Measurements from ENCODE around the gene TMEM119. TPM values are rescaled to one million over a fixed set of nuclear protein-coding genes. Genes with fewer than 3 reads are reported as not detected.
A peak's percentile ranks its signal among the peaks of the same experiment; 100 is the strongest.

Gene TMEM119
- total and polyA plus RNA-seq, 2 experiments from 2014 or later, result 0.21 to 0.48 TPM

- TF ChIP-seq, protein P1, sequence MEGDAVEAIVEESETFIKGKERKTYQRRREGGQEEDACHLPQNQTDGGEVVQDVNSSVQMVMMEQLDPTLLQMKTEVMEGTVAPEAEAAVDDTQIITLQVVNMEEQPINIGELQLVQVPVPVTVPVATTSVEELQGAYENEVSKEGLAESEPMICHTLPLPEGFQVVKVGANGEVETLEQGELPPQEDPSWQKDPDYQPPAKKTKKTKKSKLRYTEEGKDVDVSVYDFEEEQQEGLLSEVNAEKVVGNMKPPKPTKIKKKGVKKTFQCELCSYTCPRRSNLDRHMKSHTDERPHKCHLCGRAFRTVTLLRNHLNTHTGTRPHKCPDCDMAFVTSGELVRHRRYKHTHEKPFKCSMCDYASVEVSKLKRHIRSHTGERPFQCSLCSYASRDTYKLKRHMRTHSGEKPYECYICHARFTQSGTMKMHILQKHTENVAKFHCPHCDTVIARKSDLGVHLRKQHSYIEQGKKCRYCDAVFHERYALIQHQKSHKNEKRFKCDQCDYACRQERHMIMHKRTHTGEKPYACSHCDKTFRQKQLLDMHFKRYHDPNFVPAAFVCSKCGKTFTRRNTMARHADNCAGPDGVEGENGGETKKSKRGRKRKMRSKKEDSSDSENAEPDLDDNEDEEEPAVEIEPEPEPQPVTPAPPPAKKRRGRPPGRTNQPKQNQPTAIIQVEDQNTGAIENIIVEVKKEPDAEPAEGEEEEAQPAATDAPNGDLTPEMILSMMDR (IDR thresholded peaks at IDR 0.05; ENCODE audit: low read depth, low read length), result no peak
- H3K27ac ChIP-seq, result no peak overlapping the region
- H3K36me3 ChIP-seq, result no peaks in the 10 kb centered on the region
- no peaks in the 10 kb centered on the region for H3K9me3 ChIP-seq (ENCODE audit: low read depth)
- no peaks in the 10 kb centered on the region for H3K4me1 ChIP-seq (ENCODE audit: low read depth)
- no peaks in the 10 kb centered on the region for H3K27me3 ChIP-seq
- peak in 1 of 2 donors; percentile 69 for DNase-seq (ENCODE audit: low read depth in 1 of 2, low spot score in 1 of 2)
- H3K4me3 ChIP-seq, result no peak overlapping the region
Measured at GRCh38 chr12:108589028-108589839, 8.7 kb downstream of the TMEM119 start.

GRCh38 chr12:108587826-108588225 lies 10.1 kb downstream of the TMEM119 start:
- TF ChIP-seq, protein P1 (IDR thresholded peaks at IDR 0.05; ENCODE audit: low read depth, low read length), result no peak

DNA sequence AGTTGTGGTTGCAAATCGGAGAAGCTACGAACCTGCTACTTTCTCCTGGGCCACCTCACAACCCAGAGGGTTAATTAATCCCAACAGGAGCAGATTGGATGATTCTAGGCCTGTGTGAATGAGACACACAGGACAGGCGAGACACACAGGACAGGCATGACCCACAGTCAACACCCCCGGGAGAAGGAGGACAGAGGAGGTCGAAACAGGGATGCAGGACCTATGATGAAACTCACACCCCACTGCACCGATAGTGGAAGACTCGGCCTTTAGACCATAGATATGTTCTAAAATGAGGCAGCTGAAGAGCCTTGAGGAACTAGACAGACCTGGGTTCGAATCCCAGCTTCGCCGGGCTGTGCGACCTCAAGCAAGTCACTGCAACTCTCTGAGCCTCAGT lies 11.6 kb downstream of the TMEM119 start:
- H3K4me3 ChIP-seq, result no peak overlapping the region
- H3K4me1 ChIP-seq (ENCODE audit: low read depth), result no peaks in the 10 kb centered on the region
- TF ChIP-seq, protein P1 (IDR thresholded peaks at IDR 0.05; ENCODE audit: low read depth, low read length), result no peak
- no peak for DNase-seq (ENCODE audit: low read depth in 1 of 2, low spot score in 1 of 2)
- no peaks in the 10 kb centered on the region for H3K27me3 ChIP-seq
- H3K36me3 ChIP-seq, result no peaks in the 10 kb centered on the region
- H3K27ac ChIP-seq, result no peak overlapping the region
- H3K9me3 ChIP-seq (ENCODE audit: low read depth), result no peaks in the 10 kb centered on the region

More at GRCh38 chr12:108587826-108588225, 10.1 kb downstream of the TMEM119 start:
- Histone ChIP-seq H3K4me1 (ENCODE audit: low read depth) (no peaks in the 10 kb centered on the region), H3K36me3 (no peaks in the 10 kb centered on the region), H3K27me3 (no peaks in the 10 kb centered on the region), H3K4me3 (no peak overlapping the region), H3K9me3 (ENCODE audit: low read depth) (no peaks in the 10 kb centered on the region), H3K27ac (no peak overlapping the region)
- DNase-seq (ENCODE audit: low read depth in 1 of 2, low spot score in 1 of 2), result no peak

DNA sequence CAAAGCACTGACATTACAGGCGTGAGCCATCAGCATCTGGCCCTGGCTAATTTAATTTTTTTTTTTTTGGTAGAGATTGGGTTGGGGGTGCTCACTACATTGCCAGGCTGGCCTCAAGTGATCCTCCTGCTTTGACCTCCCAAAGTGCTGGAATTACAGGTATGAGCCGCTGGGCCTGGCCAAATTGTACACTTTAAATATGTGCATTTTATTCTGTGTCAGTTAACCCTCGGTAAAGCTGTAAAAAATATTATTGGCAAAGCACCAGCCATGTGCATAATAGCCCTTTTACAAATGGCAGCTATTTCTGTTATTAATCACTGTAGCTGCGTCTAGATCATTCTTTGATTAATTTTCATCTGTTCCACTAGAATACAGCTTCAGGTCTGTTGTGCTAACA lies 12.0 kb downstream of the TMEM119 start:
- Histone ChIP-seq H3K27me3 (no peaks in the 10 kb centered on the region), H3K27ac (no peak overlapping the region), H3K4me1 (ENCODE audit: low read depth) (no peaks in the 10 kb centered on the region), H3K4me3 (no peak overlapping the region), H3K36me3 (no peaks in the 10 kb centered on the region), H3K9me3 (ENCODE audit: low read depth) (no peaks in the 10 kb centered on the region)
- TF ChIP-seq, protein P1 (IDR thresholded peaks at IDR 0.05; ENCODE audit: low read depth, low read length), result no peak
- no peak for DNase-seq (ENCODE audit: low read depth in 1 of 2, low spot score in 1 of 2)

DNA sequence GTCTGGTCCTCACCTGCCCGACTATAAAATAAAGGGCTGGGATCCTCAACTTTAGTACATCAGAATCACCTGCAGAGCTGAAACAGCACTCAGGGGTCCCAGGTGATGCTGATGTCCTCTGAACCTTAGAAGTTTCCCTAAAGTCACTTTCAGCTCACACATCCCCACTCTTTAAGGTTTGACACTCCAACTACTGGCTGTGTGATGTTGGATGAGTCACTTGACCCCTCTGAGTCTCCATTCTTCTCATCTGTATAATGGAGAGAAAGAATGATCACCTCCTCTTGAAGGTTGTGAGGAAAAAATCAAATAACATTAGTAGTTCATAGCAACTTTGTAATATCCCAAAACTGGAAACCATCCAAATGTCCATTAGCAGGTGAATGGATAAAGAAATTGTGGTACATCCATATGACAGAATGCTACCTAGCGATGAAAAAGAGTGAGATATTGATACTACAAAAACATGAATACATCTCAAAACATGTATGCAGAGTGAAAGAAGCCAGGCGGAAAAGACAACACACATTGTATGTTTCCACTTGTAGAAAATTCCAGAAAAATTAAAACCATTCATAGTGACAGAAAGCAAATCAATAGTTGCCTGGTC lies 13.3 kb downstream of the TMEM119 start:
- DNase-seq (ENCODE audit: low read depth in 1 of 2, low spot score in 1 of 2), result no peak
- H3K4me1 ChIP-seq (ENCODE audit: low read depth), result no peaks in the 10 kb centered on the region

More for the DNA sequence above, 13.3 kb downstream of the TMEM119 start:
- Histone ChIP-seq H3K36me3 (no peaks in the 10 kb centered on the region), H3K27ac (no peak overlapping the region), H3K9me3 (ENCODE audit: low read depth) (no peaks in the 10 kb centered on the region), H3K27me3 (no peaks in the 10 kb centered on the region), H3K4me3 (no peak overlapping the region)
- TF ChIP-seq, protein P1 (IDR thresholded peaks at IDR 0.05; ENCODE audit: low read depth, low read length), result no peak
